RWPE2 (cell line): ENCODE data around the gene KIAA1755.

Source experiments
- ATAC-seq: fragments of 200-7000 bp; cut with Tn5 transposase; 3 replicates; pipeline ENCODE4 v1.9.1; 2021; ENCODE audit warnings: low read depth
- DNase-seq: peaks from one replicate; pipeline ENCODE4 v3.0.0-alpha.2; 2020; ENCODE audit warnings: low spot score
- H3K27ac ChIP-seq: fragments of 450-650 bp; 2 replicates; pipeline ENCODE4 v1.5.1; 2017; ENCODE audit warnings: mild to moderate bottlenecking; ENCODE audit not compliant: poor library complexity, severe bottlenecking
- H3K27me3 ChIP-seq: fragments of 250-450 bp; sonication (Bioruptor Pico); 2 replicates; pipeline ENCODE4 v1.5.1; 2021; ENCODE audit warnings: mild to moderate bottlenecking, moderate library complexity; ENCODE audit not compliant: insufficient read depth, poor library complexity, severe bottlenecking
- H3K36me3 ChIP-seq: fragments of 250-450 bp; sonication (Bioruptor Pico); 2 replicates; pipeline ENCODE4 v1.5.1; 2020; ENCODE audit warnings: low read depth, mild to moderate bottlenecking, moderate library complexity
- H3K4me1 ChIP-seq: fragments of 250-450 bp; sonication (Bioruptor Pico); 2 replicates; pipeline ENCODE4 v1.5.1; 2021; ENCODE audit warnings: mild to moderate bottlenecking, moderate library complexity; ENCODE audit not compliant: insufficient read depth, poor library complexity, severe bottlenecking
- H3K4me3 ChIP-seq: fragments of 250-450 bp; sonication (Bioruptor Pico); 2 replicates; pipeline ENCODE4 v1.5.1; 2021; ENCODE audit warnings: mild to moderate bottlenecking, moderate library complexity; ENCODE audit not compliant: severe bottlenecking
- H3K9me3 ChIP-seq: fragments of 250-450 bp; sonication (Bioruptor Pico); 2 replicates; pipeline ENCODE4 v1.5.1; 2021; ENCODE audit warnings: mild to moderate bottlenecking, moderate library complexity; ENCODE audit not compliant: severe bottlenecking
- CTCF ChIP-seq: fragments of 450-650 bp; IDR thresholded peaks from one replicate; pipeline ENCODE4 v1.5.1; 2017; ENCODE audit warnings: mild to moderate bottlenecking, moderate library complexity; ENCODE audit not compliant: poor library complexity, severe bottlenecking

Gene KIAA1755

GRCh38 chr20:38166703-38167233 lies 93.8 kb downstream of the KIAA1755 start:
- DNase-seq (no peak), ATAC-seq (no peak)
- Histone ChIP-seq H3K4me3 (no peak overlapping the region), H3K27ac (peak overlapping the region; percentile 97), H3K9me3 (no peaks in the 10 kb centered on the region), H3K27me3 (no peaks in the 10 kb centered on the region), H3K36me3 (no peaks in the 10 kb centered on the region; the same call in 1 of the 2 replicates), H3K4me1 (peaks cover 47% of the 10 kb centered on the region)
- TF ChIP-seq CTCF = no peak

- H3K36me3 ChIP-seq = peaks cover under 1% of the 10 kb centered on the region
- peaks cover 47% of the 10 kb centered on the region for H3K4me1 ChIP-seq
- H3K27me3 ChIP-seq = no peaks in the 10 kb centered on the region
- DNase-seq (no peak), ATAC-seq (peak; percentile 2; the same call in 1 of the 3 replicates)
- H3K27ac ChIP-seq = peak overlapping the region; percentile 97
- H3K4me3 ChIP-seq = no peak overlapping the region
- TF ChIP-seq CTCF = no peak
- H3K9me3 ChIP-seq = no peaks in the 10 kb centered on the region
Measured at GRCh38 chr20:38165966-38166702, 94.4 kb downstream of the KIAA1755 start.

- Histone ChIP-seq H3K27me3 (no peaks in the 10 kb centered on the region), H3K27ac (peak within 1 kb of the TSS; percentile 97), H3K4me1 (peaks cover 43% of the 10 kb centered on the region), H3K4me3 (peak within 1 kb of the TSS; percentile 28), H3K9me3 (no peaks in the 10 kb centered on the region), H3K36me3 (peaks cover 8% of the 10 kb centered on the region)
- ATAC-seq = peak; percentile 47
- DNase-seq = no peak
- TF ChIP-seq CTCF = peak; percentile 99
Measured at GRCh38 chr20:38165089-38165965, 95.2 kb downstream of the KIAA1755 start, which contains the start of gene TGM2. TGM2 (minus strand) TSS chr20:38165270; CDS start chr20:38165198, 72 bp downstream.

DNA sequence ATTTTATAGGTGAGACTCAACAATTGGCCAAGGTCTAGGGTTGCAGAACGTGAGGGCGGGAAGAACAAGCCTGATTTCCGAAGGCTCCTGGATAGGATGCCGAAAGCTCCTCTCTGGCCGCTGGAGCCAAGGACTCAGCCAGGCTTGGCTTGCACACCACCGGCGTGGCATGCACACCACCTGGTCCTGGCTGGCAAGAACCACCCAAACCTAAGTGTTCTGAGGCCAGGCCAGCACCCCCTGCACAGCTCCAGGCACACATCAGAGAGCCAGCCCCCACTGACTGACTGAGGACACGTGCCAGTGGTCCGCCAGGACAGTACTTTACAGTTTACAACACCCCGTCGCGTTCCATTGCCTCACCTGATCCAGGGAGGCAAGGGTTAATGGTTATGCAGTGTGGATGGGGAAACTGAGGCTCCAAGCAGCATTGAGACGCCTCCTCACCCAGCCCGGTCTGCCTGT lies 95.9 kb downstream of the KIAA1755 start:
- peak overlapping the region; percentile 28 for H3K4me3 ChIP-seq
- ATAC-seq (no peak), DNase-seq (peak; percentile 77)
- H3K4me1 ChIP-seq = peaks cover 42% of the 10 kb centered on the region
- H3K27me3 ChIP-seq = no peaks in the 10 kb centered on the region
- H3K27ac ChIP-seq = peak overlapping the region; percentile 97
- peaks cover 15% of the 10 kb centered on the region for H3K36me3 ChIP-seq
- H3K9me3 ChIP-seq = no peaks in the 10 kb centered on the region
- TF ChIP-seq CTCF = no peak
